ENCODE data around the gene PPAT. TPM values are rescaled to one million over a fixed set of nuclear protein-coding genes. Genes with fewer than 3 reads are reported as not detected.

Gene PPAT
- polyA plus RNA-seq, 3 donors = 0.83 to 1.5 (median 1.4) TPM

DNA sequence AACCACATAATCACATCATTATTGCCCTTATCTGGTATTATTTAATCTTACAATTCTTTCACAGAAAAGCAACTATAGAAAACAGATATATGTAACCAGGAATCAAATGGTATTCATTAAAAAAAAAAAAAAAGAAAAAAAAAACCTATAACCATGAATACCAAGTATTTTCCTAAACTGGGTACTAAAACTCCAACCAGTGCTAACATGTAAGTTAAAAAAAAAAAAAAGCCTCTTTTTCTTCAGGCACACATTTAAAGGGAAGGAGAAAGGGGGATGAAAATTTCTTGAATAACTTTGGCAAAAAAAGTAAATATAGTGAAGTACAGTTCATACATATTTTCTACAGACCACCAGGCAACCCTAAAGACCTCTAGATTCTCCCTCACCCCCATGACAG is 2.1 kb downstream of the PPAT start:
- no peak for DNase-seq
- no peaks in the 10 kb centered on the region for H4K20me1 ChIP-seq (ENCODE audit: insufficient read depth, low read length)
- Mint-ChIP-seq H3K4me3 (no peak overlapping the region), H3K27ac (no peak overlapping the region), H3K9me3 (no peaks in the 10 kb centered on the region), H3K4me1 (peaks cover 28% of the 10 kb centered on the region), H3K27me3 (ENCODE audit: low read depth in 3 of 3) (peaks cover 0 to 2% (median 0%) of the 10 kb centered on the region in 3 donors), H3K36me3 (no peaks in the 10 kb centered on the region)
- H3K27me3 ChIP-seq (ENCODE audit: control insufficient read depth in 2 of 2, insufficient read depth in 2 of 2, low read length in 2 of 2) = no peaks in the 10 kb centered on the region
- no peak overlapping the region for H3K27ac ChIP-seq (ENCODE audit: low read depth in 1 of 2, low read length in 2 of 2)
- H3K4me2 ChIP-seq (replicated peaks; ENCODE audit: extremely low read depth, low read length, poor library complexity, severe bottlenecking) = no peak overlapping the region
- intact Hi-C loops (cut with micrococcal nuclease) = loop anchor here in 1 of 2 donors (5.0 to 10.0 kb wide), 3 partner anchors 34 to 472 kb away; partner anchors contain the start of genes AASDH, REST and SRP72
- no peaks in the 10 kb centered on the region for H3K36me3 ChIP-seq (replicated peaks in 1 of 2; ENCODE audit: control insufficient read depth in 1 of 2, insufficient read depth in 2 of 2, low read length in 2 of 2)
- peaks cover 82% of the 10 kb centered on the region for H3K79me2 ChIP-seq (ENCODE audit: insufficient read depth, low read length)
- TF ChIP-seq, protein P1, sequence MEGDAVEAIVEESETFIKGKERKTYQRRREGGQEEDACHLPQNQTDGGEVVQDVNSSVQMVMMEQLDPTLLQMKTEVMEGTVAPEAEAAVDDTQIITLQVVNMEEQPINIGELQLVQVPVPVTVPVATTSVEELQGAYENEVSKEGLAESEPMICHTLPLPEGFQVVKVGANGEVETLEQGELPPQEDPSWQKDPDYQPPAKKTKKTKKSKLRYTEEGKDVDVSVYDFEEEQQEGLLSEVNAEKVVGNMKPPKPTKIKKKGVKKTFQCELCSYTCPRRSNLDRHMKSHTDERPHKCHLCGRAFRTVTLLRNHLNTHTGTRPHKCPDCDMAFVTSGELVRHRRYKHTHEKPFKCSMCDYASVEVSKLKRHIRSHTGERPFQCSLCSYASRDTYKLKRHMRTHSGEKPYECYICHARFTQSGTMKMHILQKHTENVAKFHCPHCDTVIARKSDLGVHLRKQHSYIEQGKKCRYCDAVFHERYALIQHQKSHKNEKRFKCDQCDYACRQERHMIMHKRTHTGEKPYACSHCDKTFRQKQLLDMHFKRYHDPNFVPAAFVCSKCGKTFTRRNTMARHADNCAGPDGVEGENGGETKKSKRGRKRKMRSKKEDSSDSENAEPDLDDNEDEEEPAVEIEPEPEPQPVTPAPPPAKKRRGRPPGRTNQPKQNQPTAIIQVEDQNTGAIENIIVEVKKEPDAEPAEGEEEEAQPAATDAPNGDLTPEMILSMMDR (IDR thresholded peaks at IDR 0.05) = no peak
- no peak overlapping the region for H2AFZ ChIP-seq (ENCODE audit: insufficient read depth, low read depth, low read length, poor library complexity, severe bottlenecking)
- no peak overlapping the region for H3K4me3 ChIP-seq (replicated peaks in 1 of 3; ENCODE audit: low read depth in 2 of 3, low read length in 3 of 3)
- peaks cover 19 to 36% of the 10 kb centered on the region in 2 donors for H3K4me1 ChIP-seq (ENCODE audit: control insufficient read depth in 1 of 2, insufficient read depth in 2 of 2, low read length in 2 of 2)
- H3K9me3 ChIP-seq (replicated peaks in 1 of 2; ENCODE audit: control insufficient read depth in 1 of 2, insufficient read depth in 1 of 2, low read length in 2 of 2) = no peaks in the 10 kb centered on the region
- no peak overlapping the region for H3K9ac ChIP-seq (ENCODE audit: insufficient read depth, low read length, poor library complexity, severe bottlenecking)

DNA sequence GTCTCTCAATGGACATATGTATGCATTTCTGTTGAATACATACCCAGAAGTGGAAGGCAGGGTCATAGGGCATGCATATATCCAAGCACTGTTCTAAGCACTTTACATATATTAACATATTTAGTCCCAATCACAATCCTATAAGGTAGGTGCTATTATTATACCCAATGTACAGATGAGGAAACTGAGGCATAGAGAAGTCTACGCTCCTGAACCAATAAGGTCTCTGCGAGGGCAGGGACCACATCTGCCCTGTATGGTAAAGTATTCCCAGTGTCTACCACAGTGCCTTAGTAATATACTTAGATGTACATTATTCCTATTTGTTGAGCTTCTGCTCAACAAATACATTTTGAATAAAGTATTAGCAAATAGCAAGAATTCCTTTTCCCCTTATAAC is 5.2 kb downstream of the PPAT start:
- Histone ChIP-seq H3K79me2 (ENCODE audit: insufficient read depth, low read length) (peaks cover 82% of the 10 kb centered on the region), H3K27me3 (ENCODE audit: control insufficient read depth in 2 of 2, insufficient read depth in 2 of 2, low read length in 2 of 2) (no peaks in the 10 kb centered on the region), H3K9me3 (replicated peaks in 1 of 2; ENCODE audit: control insufficient read depth in 1 of 2, insufficient read depth in 1 of 2, low read length in 2 of 2) (no peaks in the 10 kb centered on the region), H3K4me3 (replicated peaks in 1 of 3; ENCODE audit: low read depth in 2 of 3, low read length in 3 of 3) (no peak overlapping the region), H3K4me2 (replicated peaks; ENCODE audit: extremely low read depth, low read length, poor library complexity, severe bottlenecking) (no peak overlapping the region), H3K36me3 (replicated peaks in 1 of 2; ENCODE audit: control insufficient read depth in 1 of 2, insufficient read depth in 2 of 2, low read length in 2 of 2) (no peaks in the 10 kb centered on the region), H2AFZ (ENCODE audit: insufficient read depth, low read depth, low read length, poor library complexity, severe bottlenecking) (no peak overlapping the region), H3K9ac (ENCODE audit: insufficient read depth, low read length, poor library complexity, severe bottlenecking) (no peak overlapping the region), H4K20me1 (ENCODE audit: insufficient read depth, low read length) (no peaks in the 10 kb centered on the region), H3K27ac (ENCODE audit: low read depth in 1 of 2, low read length in 2 of 2) (no peak overlapping the region), H3K4me1 (ENCODE audit: control insufficient read depth in 1 of 2, insufficient read depth in 2 of 2, low read length in 2 of 2) (peaks cover 8 to 17% of the 10 kb centered on the region in 2 donors)
- Mint-ChIP-seq H3K27ac (no peak overlapping the region), H3K9me3 (no peaks in the 10 kb centered on the region), H3K4me3 (no peak overlapping the region), H3K36me3 (no peaks in the 10 kb centered on the region), H3K4me1 (peaks cover 15% of the 10 kb centered on the region), H3K27me3 (ENCODE audit: low read depth in 3 of 3) (no peaks in the 10 kb centered on the region)
- no peak for DNase-seq
- intact Hi-C loops (cut with micrococcal nuclease) = loop anchor here in 1 of 2 donors (5.0 to 10.0 kb wide), 3 partner anchors 37 to 475 kb away; partner anchors contain the start of genes AASDH, REST and SRP72
- WGBS (ENCODE audit: insufficient coverage) = no CpG with 5 or more reads among the region's 2 CpGs
- TF ChIP-seq, protein P1 (IDR thresholded peaks at IDR 0.05) = no peak

All from CD14-positive monocyte (primary cell).